ENCODE measurements around the gene DUSP28. TPM values are rescaled to one million over a fixed set of nuclear protein-coding genes. Genes with fewer than 3 reads are reported as not detected.

DUSP28 gene
- total and polyA plus RNA-seq, 2 donors (not counting 1 experiment from before 2014, with no cell fraction given), result 19.0 to 19.1 TPM

GRCh38 chr2:240588006-240588655 is 28.0 kb downstream of the DUSP28 start:
- WGBS (ENCODE audit: insufficient coverage), result 94% methylated on average over 10 of the region's 10 CpGs
- peak overlapping the region; percentile 94 for H3K4me2 ChIP-seq (replicated peaks; ENCODE audit: low read depth, low read length, poor library complexity, severe bottlenecking)
- H3K27ac ChIP-seq (ENCODE audit: low read length in 2 of 2), result no peak overlapping the region
- no peaks in the 10 kb centered on the region for H3K9me3 Mint-ChIP-seq (ENCODE audit: insufficient read depth)
- H3K36me3 ChIP-seq (replicated peaks in 1 of 2; ENCODE audit: control extremely low read depth in 1 of 2, control insufficient read depth in 1 of 2, extremely low read depth in 1 of 2, insufficient read depth in 2 of 2, low read length in 1 of 2), result peaks cover 0 to 22% of the 10 kb centered on the region in 2 experiments
- H3K4me3 Mint-ChIP-seq, result peak overlapping the region; percentile 93
- no peak for DNase-seq
- intact Hi-C loops (cut with micrococcal nuclease), result no loop called here
- peaks cover 94% of the 10 kb centered on the region for H3K79me2 ChIP-seq (ENCODE audit: control insufficient read depth, insufficient read depth, low read length)
- no peak for TF ChIP-seq CTCF (IDR thresholded peaks at IDR 0.05)
- no peak for TF ChIP-seq EZH2 (IDR thresholded peaks at IDR 0.05; ENCODE audit: borderline replicate concordance, insufficient read depth, low read depth, low read length, poor library complexity, severe bottlenecking)
- ChIA-PET POLR2A (interaction anchor here (3.7 kb wide), 1 partner anchor 28 kb away, joined by 59 read pairs; the partner anchor contains the start of gene DUSP28), CTCF (interaction anchor here (2.3 to 7.2 kb wide), 3 partner anchors 24 to 74 kb away, joined by 12 to 126 read pairs (median 25); partner anchors contain the start of genes ANKMY1 and DUSP28)
- H3K27ac Mint-ChIP-seq, result peak overlapping the region; percentile 8
- H4K20me1 ChIP-seq (ENCODE audit: control insufficient read depth, insufficient read depth, low read length, poor library complexity, severe bottlenecking), result peaks cover 86% of the 10 kb centered on the region
- peaks cover 32 to 40% of the 10 kb centered on the region in 2 donors for H3K4me1 ChIP-seq (ENCODE audit: control insufficient read depth in 2 of 2, insufficient read depth in 2 of 2, low read length in 2 of 2)
- no peak for ATAC-seq (ENCODE audit: low read depth)
- H3K9me3 ChIP-seq (ENCODE audit: control extremely low read depth in 1 of 3, control insufficient read depth in 2 of 3, insufficient read depth in 1 of 3, low read length in 2 of 3), result no peaks in the 10 kb centered on the region
- H3K4me3 ChIP-seq (ENCODE audit: control extremely low read depth in 1 of 5, extremely low read depth in 1 of 5, insufficient read depth in 1 of 5, low read depth in 2 of 5, low read length in 4 of 5), result peak overlapping the region in 1 of 5 experiments; percentile 93
- H3K4me1 Mint-ChIP-seq, result peaks cover 42% of the 10 kb centered on the region
- no peak overlapping the region for H3K9ac ChIP-seq (ENCODE audit: low read length)
- H3K27me3 ChIP-seq (replicated peaks in 1 of 4; ENCODE audit: control extremely low read depth in 1 of 4, control insufficient read depth in 3 of 4, insufficient read depth in 4 of 4, low read length in 3 of 4), result no peaks in the 10 kb centered on the region
- H2AFZ ChIP-seq (ENCODE audit: insufficient read depth, low read depth, low read length, poor library complexity, severe bottlenecking), result no peak overlapping the region
- no peaks in the 10 kb centered on the region for H3K27me3 Mint-ChIP-seq

GRCh38 chr2:240588669-240589068 is 28.5 kb downstream of the DUSP28 start:
- Histone ChIP-seq H3K9ac (ENCODE audit: low read length) (no peak overlapping the region), H2AFZ (ENCODE audit: insufficient read depth, low read depth, low read length, poor library complexity, severe bottlenecking) (no peak overlapping the region), H3K36me3 (replicated peaks in 1 of 2; ENCODE audit: control extremely low read depth in 1 of 2, control insufficient read depth in 1 of 2, extremely low read depth in 1 of 2, insufficient read depth in 2 of 2, low read length in 1 of 2) (peaks cover 0 to 22% of the 10 kb centered on the region in 2 experiments), H3K4me2 (replicated peaks; ENCODE audit: low read depth, low read length, poor library complexity, severe bottlenecking) (peak overlapping the region; percentile 94), H3K9me3 (ENCODE audit: control extremely low read depth in 1 of 3, control insufficient read depth in 2 of 3, insufficient read depth in 1 of 3, low read length in 2 of 3) (no peaks in the 10 kb centered on the region), H3K27ac (ENCODE audit: low read length in 2 of 2) (no peak overlapping the region), H3K27me3 (replicated peaks in 1 of 4; ENCODE audit: control extremely low read depth in 1 of 4, control insufficient read depth in 3 of 4, insufficient read depth in 4 of 4, low read length in 3 of 4) (no peaks in the 10 kb centered on the region), H3K4me1 (ENCODE audit: control insufficient read depth in 2 of 2, insufficient read depth in 2 of 2, low read length in 2 of 2) (peaks cover 32 to 37% of the 10 kb centered on the region in 2 donors), H3K4me3 (ENCODE audit: control extremely low read depth in 1 of 5, extremely low read depth in 1 of 5, insufficient read depth in 1 of 5, low read depth in 2 of 5, low read length in 4 of 5) (no peak overlapping the region), H3K79me2 (ENCODE audit: control insufficient read depth, insufficient read depth, low read length) (peaks cover 94% of the 10 kb centered on the region), H4K20me1 (ENCODE audit: control insufficient read depth, insufficient read depth, low read length, poor library complexity, severe bottlenecking) (peaks cover 86% of the 10 kb centered on the region)
- 98% methylated on average over 4 of the region's 4 CpGs for WGBS (ENCODE audit: insufficient coverage)
- DNase-seq, result no peak
- no peak for TF ChIP-seq CTCF (IDR thresholded peaks at IDR 0.05)
- TF ChIP-seq EZH2 (IDR thresholded peaks at IDR 0.05; ENCODE audit: borderline replicate concordance, insufficient read depth, low read depth, low read length, poor library complexity, severe bottlenecking), result no peak
- Mint-ChIP-seq H3K4me1 (peaks cover 39% of the 10 kb centered on the region), H3K27me3 (no peaks in the 10 kb centered on the region), H3K4me3 (peak overlapping the region; percentile 93), H3K9me3 (ENCODE audit: insufficient read depth) (no peaks in the 10 kb centered on the region), H3K27ac (no peak overlapping the region)
- intact Hi-C loops (cut with micrococcal nuclease), result no loop called here
- POLR2A ChIA-PET, result interaction anchor here (3.7 kb wide), 1 partner anchor 28 kb away, joined by 59 read pairs; the partner anchor contains the start of gene DUSP28
- no peak for ATAC-seq (ENCODE audit: low read depth)
- CTCF ChIA-PET, result interaction anchor here (7.2 kb wide), 1 partner anchor 25 kb away, joined by 126 read pairs; the partner anchor contains the start of gene DUSP28

Measured in B cell (primary cell).